ENCODE data around the gene NXPE1.

NXPE1 gene

DNA sequence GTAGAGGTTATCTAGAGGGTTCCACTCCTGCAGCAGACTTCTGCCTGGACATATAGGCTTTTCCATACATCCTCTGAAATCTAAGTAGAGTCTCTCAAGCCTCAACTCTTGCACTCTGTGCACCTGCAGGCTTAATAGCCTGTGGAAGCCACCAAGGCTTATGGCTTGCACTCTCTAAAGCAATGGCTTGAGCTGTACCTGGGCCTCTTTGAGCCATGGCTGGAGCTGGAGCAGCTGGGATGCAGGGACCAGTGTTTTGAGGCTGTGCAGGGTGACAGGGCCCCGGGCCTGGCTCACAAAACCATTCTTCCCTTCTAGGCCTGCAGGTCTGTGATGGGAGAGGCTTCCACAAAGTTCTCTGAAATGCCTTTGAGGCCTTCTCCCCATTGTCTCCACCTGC lies 38.8 kb upstream of the NXPE1 start:
- Histone ChIP-seq H3K27ac (ENCODE audit: low read depth, low read length) (no peak overlapping the region), H3K9ac (ENCODE audit: low read length) (no peak overlapping the region), H3K27me3 (ENCODE audit: control insufficient read depth, insufficient read depth, low read length) (no peaks in the 10 kb centered on the region), H3K4me3 (ENCODE audit: low read depth, low read length) (no peak overlapping the region), H3K36me3 (ENCODE audit: control insufficient read depth, insufficient read depth, low read length) (no peaks in the 10 kb centered on the region), H3K4me1 (ENCODE audit: control insufficient read depth, insufficient read depth, low read length) (no peaks in the 10 kb centered on the region), H3K9me3 (ENCODE audit: control insufficient read depth, insufficient read depth, low read depth, low read length) (peaks cover 5% of the 10 kb centered on the region)

DNA sequence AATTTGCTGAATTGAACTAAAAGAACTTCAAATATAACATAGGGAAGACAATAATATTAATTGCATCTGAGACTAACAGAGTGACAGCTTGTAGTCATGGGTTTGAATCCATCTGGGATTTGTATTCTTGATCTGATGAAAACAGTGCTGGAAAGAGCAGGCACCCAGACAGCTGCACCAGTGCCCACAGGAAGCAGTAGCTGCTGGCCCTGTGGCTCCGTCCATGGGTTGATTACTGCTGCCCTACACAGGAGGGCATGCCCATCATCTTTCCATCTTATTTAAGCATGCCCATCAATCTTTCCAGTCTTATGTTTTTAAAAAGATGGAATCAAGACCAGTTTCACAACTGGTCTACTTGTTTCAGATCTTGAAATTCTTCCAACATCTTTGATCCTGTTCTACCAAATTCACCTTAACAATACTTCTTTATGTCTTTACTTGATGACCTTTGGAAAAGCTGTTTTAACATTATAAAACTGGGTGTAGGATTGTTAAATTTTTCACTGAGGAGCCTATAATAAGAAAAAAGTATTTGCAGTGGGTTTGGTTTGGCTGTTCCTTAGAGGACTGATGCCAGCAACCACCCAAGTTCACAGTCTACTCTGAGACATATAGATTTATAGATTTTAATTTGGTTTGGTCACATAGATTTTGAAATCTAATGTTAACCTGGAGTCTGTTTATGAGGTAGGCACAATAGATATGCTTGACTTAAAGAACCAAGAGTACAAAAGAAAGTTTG lies 36.7 kb upstream of the NXPE1 start:
- no peak overlapping the region for H3K9ac ChIP-seq (ENCODE audit: low read length)
- H3K27me3 ChIP-seq (ENCODE audit: control insufficient read depth, insufficient read depth, low read length) = no peaks in the 10 kb centered on the region
- no peak overlapping the region for H3K4me3 ChIP-seq (ENCODE audit: low read depth, low read length)
- H3K4me1 ChIP-seq (ENCODE audit: control insufficient read depth, insufficient read depth, low read length) = no peaks in the 10 kb centered on the region
- no peak overlapping the region for H3K27ac ChIP-seq (ENCODE audit: low read depth, low read length)
- H3K9me3 ChIP-seq (ENCODE audit: control insufficient read depth, insufficient read depth, low read depth, low read length) = no peaks in the 10 kb centered on the region
- no peaks in the 10 kb centered on the region for H3K36me3 ChIP-seq (ENCODE audit: control insufficient read depth, insufficient read depth, low read length)

DNA sequence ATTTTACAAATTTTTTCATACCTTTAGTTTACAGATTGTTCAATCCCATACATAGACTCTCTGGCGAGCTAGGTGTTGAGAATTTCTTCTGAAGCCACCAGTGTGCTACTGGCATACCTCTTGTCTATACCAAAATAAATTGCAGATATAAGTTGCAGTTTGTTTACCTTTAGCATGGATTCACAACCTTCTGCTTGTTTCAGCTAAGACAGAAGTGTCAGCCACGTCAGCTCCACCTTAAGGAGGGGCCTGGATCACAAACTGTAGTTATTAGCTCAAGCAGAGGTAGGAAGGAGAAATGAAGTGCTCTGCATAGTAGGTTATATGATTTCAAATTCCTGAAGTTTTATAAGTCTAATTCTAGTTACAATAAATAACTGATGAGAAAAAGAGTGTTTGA lies 35.9 kb upstream of the NXPE1 start, which contains the start of gene NXPE4:
Gene NXPE4 (minus strand): TSS at position 216 of the 400 bp plus-strand sequence. CDS start 1,027 bp downstream, outside the sequence.
- no peaks in the 10 kb centered on the region for H3K4me1 ChIP-seq (ENCODE audit: control insufficient read depth, insufficient read depth, low read length)
- H3K27me3 ChIP-seq (ENCODE audit: control insufficient read depth, insufficient read depth, low read length) = no peaks in the 10 kb centered on the region
- no peak within 1 kb of the TSS for H3K4me3 ChIP-seq (ENCODE audit: low read depth, low read length)
- no peak within 1 kb of the TSS for H3K27ac ChIP-seq (ENCODE audit: low read depth, low read length)
- no peaks in the 10 kb centered on the region for H3K9me3 ChIP-seq (ENCODE audit: control insufficient read depth, insufficient read depth, low read depth, low read length)
- no peak within 1 kb of the TSS for H3K9ac ChIP-seq (ENCODE audit: low read length)
- H3K36me3 ChIP-seq (ENCODE audit: control insufficient read depth, insufficient read depth, low read length) = no peaks in the 10 kb centered on the region

DNA sequence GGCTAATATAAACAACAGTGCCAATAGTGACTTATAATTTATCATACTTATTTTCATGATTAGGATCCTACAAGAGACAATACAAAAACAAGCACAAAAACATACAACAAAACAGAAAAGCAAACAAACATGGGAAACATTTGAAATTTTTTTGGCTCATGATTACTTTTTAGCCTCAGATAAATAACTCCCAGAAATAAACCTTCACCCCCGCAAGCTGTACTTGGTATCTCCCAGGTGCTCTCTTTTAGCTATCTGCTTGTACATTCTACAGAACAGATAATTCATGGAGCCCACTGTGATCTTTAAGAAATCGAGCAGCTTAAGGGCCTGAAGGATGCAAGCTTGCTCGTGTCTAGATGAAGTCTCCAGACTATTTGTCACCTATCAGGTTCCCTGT lies 35.0 kb upstream of the NXPE1 start:
- Histone ChIP-seq H3K27me3 (ENCODE audit: control insufficient read depth, insufficient read depth, low read length) (no peaks in the 10 kb centered on the region), H3K36me3 (ENCODE audit: control insufficient read depth, insufficient read depth, low read length) (no peaks in the 10 kb centered on the region), H3K4me3 (ENCODE audit: low read depth, low read length) (no peak overlapping the region), H3K4me1 (ENCODE audit: control insufficient read depth, insufficient read depth, low read length) (no peaks in the 10 kb centered on the region), H3K27ac (ENCODE audit: low read depth, low read length) (no peak overlapping the region), H3K9me3 (ENCODE audit: control insufficient read depth, insufficient read depth, low read depth, low read length) (peaks cover under 1% of the 10 kb centered on the region; the same call in 1 of the 2 replicates), H3K9ac (ENCODE audit: low read length) (no peak overlapping the region)

DNA sequence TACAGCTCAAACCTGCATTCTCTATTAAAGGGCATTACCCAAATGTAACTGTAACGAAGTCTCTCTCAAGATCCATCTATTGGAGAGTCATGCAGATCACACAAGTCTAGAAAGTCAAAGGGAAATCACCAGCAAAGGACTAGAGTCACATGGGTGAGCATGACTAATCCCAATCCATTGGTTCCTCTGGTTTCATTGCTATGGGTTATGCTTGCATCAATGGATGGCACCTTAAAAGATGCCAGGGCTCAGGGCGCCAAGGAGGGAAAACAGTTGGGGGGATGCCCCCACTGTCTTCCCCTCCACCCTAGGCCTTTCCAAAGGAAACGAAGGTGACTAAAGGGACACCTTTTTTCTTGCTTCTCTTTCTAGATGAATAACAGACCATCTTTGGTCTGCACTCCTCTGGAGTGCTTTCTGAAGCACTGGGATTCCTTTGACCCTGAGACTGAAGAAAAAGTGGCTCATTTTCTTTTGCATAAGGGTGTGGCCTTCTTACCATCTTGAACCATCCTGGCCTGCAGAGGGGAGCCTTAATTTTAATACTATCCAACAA lies 27.8 kb upstream of the NXPE1 start:
- H3K9me3 ChIP-seq (ENCODE audit: control insufficient read depth, insufficient read depth, low read depth, low read length) = peaks cover 38% of the 10 kb centered on the region
- H3K27me3 ChIP-seq (ENCODE audit: control insufficient read depth, insufficient read depth, low read length) = no peaks in the 10 kb centered on the region
- no peak overlapping the region for H3K9ac ChIP-seq (ENCODE audit: low read length)

DNA sequence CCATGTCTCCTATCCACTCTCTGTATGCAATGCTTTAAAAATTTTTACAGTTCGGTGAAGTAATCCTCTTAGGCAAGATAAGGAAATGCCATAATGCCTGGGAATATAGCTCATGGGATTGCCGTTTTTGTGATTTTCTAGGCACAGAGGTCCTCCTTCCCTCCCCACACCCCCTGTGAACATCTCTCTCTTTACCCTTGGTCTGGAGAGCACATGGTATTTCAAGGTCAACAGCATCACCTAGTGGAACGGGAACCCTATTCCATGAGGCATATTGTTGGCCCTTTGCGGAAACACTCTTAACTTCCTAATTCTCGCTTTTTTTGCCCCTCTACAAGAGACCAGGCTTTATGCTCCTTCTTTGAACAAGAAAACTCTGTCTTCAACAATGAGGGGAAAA lies 27.1 kb upstream of the NXPE1 start:
- no peak overlapping the region for H3K9ac ChIP-seq (ENCODE audit: low read length)
- H3K27ac ChIP-seq (ENCODE audit: low read depth, low read length) = no peak overlapping the region
- no peaks in the 10 kb centered on the region for H3K27me3 ChIP-seq (ENCODE audit: control insufficient read depth, insufficient read depth, low read length)
- H3K9me3 ChIP-seq (ENCODE audit: control insufficient read depth, insufficient read depth, low read depth, low read length) = peaks cover 38% of the 10 kb centered on the region
- H3K4me1 ChIP-seq (ENCODE audit: control insufficient read depth, insufficient read depth, low read length) = no peaks in the 10 kb centered on the region
- H3K4me3 ChIP-seq (ENCODE audit: low read depth, low read length) = no peak overlapping the region
- no peaks in the 10 kb centered on the region for H3K36me3 ChIP-seq (ENCODE audit: control insufficient read depth, insufficient read depth, low read length)

More for the DNA sequence above, 27.8 kb upstream of the NXPE1 start:
- Histone ChIP-seq H3K27ac (ENCODE audit: low read depth, low read length) (no peak overlapping the region), H3K4me1 (ENCODE audit: control insufficient read depth, insufficient read depth, low read length) (no peaks in the 10 kb centered on the region), H3K4me3 (ENCODE audit: low read depth, low read length) (no peak overlapping the region), H3K36me3 (ENCODE audit: control insufficient read depth, insufficient read depth, low read length) (no peaks in the 10 kb centered on the region)

DNA sequence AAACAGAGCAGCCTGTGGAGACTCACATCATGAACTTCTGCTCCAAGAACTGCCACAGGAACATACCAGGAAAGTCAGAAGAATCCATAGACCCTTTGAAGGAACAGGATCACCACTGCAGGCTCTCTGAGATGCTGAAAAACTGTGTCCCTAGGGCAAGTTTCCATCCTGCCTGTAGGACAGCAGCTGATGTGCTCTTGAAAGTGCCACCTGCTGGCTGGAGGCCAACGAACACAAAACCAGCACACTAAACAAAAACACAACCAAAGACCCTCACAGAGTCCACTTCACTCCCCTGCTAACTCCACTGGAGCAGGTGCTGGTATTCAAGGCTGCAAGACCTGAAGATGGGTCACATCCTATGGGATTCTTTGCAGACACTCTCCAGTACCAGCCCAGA lies 12.0 kb upstream of the NXPE1 start:
- H3K9ac ChIP-seq (ENCODE audit: low read length) = no peak overlapping the region
- no peak overlapping the region for H3K27ac ChIP-seq (ENCODE audit: low read depth, low read length)
- no peak overlapping the region for H3K4me3 ChIP-seq (ENCODE audit: low read depth, low read length)
- H3K4me1 ChIP-seq (ENCODE audit: control insufficient read depth, insufficient read depth, low read length) = peaks cover 6% of the 10 kb centered on the region; the same call in 1 of the 2 replicates
- H3K36me3 ChIP-seq (ENCODE audit: control insufficient read depth, insufficient read depth, low read length) = no peaks in the 10 kb centered on the region
- H3K27me3 ChIP-seq (ENCODE audit: control insufficient read depth, insufficient read depth, low read length) = no peaks in the 10 kb centered on the region
- H3K9me3 ChIP-seq (ENCODE audit: control insufficient read depth, insufficient read depth, low read depth, low read length) = 0 out of 2 replicates have a peak, but pooled peaks cover 4% of the 10 kb centered on the region

DNA sequence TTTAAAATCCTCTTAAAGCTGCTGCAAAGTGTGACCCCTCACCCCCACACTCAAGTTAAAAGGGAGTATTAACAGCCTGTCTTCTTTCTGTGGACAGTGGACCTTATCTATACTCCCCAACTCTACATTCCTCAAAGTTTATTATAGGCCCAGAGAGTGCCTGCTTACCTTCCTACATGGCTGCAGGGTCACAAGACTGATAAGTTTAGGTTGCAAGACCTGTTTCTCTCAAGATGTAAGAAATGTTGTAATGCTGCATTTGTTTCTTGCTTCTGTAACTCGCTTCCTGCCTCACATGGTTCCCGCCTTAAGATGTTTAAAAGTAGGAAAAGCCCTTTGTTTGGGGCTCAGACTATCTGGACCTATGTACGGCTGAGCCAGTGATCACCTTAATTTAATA lies 10.1 kb upstream of the NXPE1 start:
- no peak overlapping the region for H3K27ac ChIP-seq (ENCODE audit: low read depth, low read length)
- peaks cover 17% of the 10 kb centered on the region; the same call in 1 of the 2 replicates for H3K4me1 ChIP-seq (ENCODE audit: control insufficient read depth, insufficient read depth, low read length)
- no peaks in the 10 kb centered on the region for H3K9me3 ChIP-seq (ENCODE audit: control insufficient read depth, insufficient read depth, low read depth, low read length)
- H3K9ac ChIP-seq (ENCODE audit: low read length) = no peak overlapping the region
- H3K4me3 ChIP-seq (ENCODE audit: low read depth, low read length) = no peak overlapping the region
- no peaks in the 10 kb centered on the region for H3K36me3 ChIP-seq (ENCODE audit: control insufficient read depth, insufficient read depth, low read length)
- no peaks in the 10 kb centered on the region for H3K27me3 ChIP-seq (ENCODE audit: control insufficient read depth, insufficient read depth, low read length)

DNA sequence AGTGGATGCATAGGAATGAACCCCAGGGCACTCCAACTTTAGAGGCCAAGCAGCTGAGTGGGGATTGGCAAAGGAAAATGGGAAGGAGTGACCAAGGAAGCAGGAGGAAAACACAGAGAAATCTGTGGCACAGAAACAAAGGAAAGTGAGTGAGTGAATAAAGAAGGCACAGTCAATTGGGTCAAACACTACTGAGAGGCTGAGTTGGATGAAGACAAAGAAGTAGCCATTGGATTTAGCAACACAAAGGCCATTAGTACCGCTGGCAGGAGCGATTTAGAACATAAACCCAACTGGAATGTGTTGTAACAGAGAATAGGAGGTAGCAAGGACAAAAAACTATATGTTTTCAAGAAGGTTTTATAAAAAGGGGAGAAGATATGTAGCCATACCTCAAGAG lies 6.6 kb upstream of the NXPE1 start:
- no peaks in the 10 kb centered on the region for H3K36me3 ChIP-seq (ENCODE audit: control insufficient read depth, insufficient read depth, low read length)
- H3K27ac ChIP-seq (ENCODE audit: low read depth, low read length) = no peak overlapping the region
- H3K9me3 ChIP-seq (ENCODE audit: control insufficient read depth, insufficient read depth, low read depth, low read length) = no peaks in the 10 kb centered on the region
- H3K27me3 ChIP-seq (ENCODE audit: control insufficient read depth, insufficient read depth, low read length) = no peaks in the 10 kb centered on the region
- H3K4me1 ChIP-seq (ENCODE audit: control insufficient read depth, insufficient read depth, low read length) = peaks cover 17% of the 10 kb centered on the region; the same call in 1 of the 2 replicates
- no peak overlapping the region for H3K4me3 ChIP-seq (ENCODE audit: low read depth, low read length)
- no peak overlapping the region for H3K9ac ChIP-seq (ENCODE audit: low read length)

DNA sequence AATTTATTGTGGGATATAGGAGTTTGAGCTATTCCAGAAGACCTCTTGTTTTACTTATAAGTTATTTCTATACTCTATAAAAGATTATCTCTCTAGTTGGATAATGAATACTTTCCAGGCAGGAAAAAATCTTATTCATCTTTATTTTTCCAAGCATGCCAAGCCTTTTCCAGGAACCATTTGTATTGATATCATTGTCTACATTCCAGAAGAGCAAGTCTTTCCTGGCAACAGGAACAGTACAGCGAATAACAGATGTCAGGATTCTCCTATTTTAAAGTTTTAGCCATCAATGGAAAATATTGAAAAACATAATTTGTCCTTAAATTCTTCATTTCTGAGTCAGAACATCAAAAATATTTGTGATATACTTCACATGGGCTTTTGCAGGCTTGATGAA lies 5.2 kb upstream of the NXPE1 start:
- Histone ChIP-seq H3K4me1 (ENCODE audit: control insufficient read depth, insufficient read depth, low read length) (peaks cover 18% of the 10 kb centered on the region), H3K9ac (ENCODE audit: low read length) (no peak overlapping the region), H3K27me3 (ENCODE audit: control insufficient read depth, insufficient read depth, low read length) (no peaks in the 10 kb centered on the region), H3K9me3 (ENCODE audit: control insufficient read depth, insufficient read depth, low read depth, low read length) (no peaks in the 10 kb centered on the region), H3K4me3 (ENCODE audit: low read depth, low read length) (no peak overlapping the region), H3K27ac (ENCODE audit: low read depth, low read length) (no peak overlapping the region), H3K36me3 (ENCODE audit: control insufficient read depth, insufficient read depth, low read length) (no peaks in the 10 kb centered on the region)

DNA sequence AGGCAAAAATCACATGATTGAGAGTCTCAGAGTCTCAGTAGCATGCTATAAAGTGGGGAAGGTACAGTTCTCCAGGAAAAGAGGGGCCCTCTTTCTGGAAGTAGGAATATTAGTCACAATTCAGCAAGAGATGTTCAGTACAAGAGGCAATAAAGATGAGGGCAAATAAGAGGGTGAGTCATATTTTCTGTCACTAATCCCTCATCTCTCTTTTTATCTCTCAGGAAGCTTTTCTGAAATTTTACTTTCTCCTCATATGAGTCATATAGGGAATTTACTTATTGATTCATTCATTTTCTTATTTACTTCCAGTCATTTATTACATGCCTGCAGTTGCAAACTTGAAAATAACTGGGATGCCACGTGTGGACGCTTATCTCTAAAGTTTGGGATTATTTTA lies 3.4 kb upstream of the NXPE1 start:
- Histone ChIP-seq H3K4me3 (ENCODE audit: low read depth, low read length) (no peak overlapping the region), H3K9me3 (ENCODE audit: control insufficient read depth, insufficient read depth, low read depth, low read length) (no peaks in the 10 kb centered on the region), H3K36me3 (ENCODE audit: control insufficient read depth, insufficient read depth, low read length) (no peaks in the 10 kb centered on the region), H3K9ac (ENCODE audit: low read length) (no peak overlapping the region), H3K4me1 (ENCODE audit: control insufficient read depth, insufficient read depth, low read length) (peaks cover 29% of the 10 kb centered on the region), H3K27ac (ENCODE audit: low read depth, low read length) (no peak overlapping the region), H3K27me3 (ENCODE audit: control insufficient read depth, insufficient read depth, low read length) (no peaks in the 10 kb centered on the region)
